HepG2 (cell line): Measurements from ENCODE around the gene BARX2. TPM values are rescaled to one million over a fixed set of nuclear protein-coding genes. Genes with fewer than 3 reads are reported as not detected.

ENCODE experiments used
- CAMTA2 ChIP-seq: sonication (generic); formaldehyde crosslinking; IDR thresholded peaks from 2 replicates; pipeline ENCODE4 v1.4.0; 2020; ENCODE audit warnings: mild to moderate bottlenecking, missing genetic modification reagents, borderline replicate concordance
- CBX2 ChIP-seq, 2 experiments: fragments of 200-600 bp in 1 of 2; sonication (generic); formaldehyde crosslinking in 1 of 2; IDR thresholded peaks; 2 replicates each; pipeline versions ENCODE4 v1.7.0 to v1.8.1; 2018 to 2022; ENCODE audit warnings: low read depth in 2 of 2, low read length in 1 of 2, mild to moderate bottlenecking in 1 of 2, missing genetic modification reagents in 1 of 2
- CC2D1A ChIP-seq: sonication (generic); formaldehyde crosslinking; IDR thresholded peaks from 2 replicates; pipeline ENCODE4 v1.8.1; 2023; ENCODE audit warnings: mild to moderate bottlenecking, missing genetic modification reagents
- FOSL2 ChIP-seq: sonication (generic); formaldehyde crosslinking; IDR thresholded peaks from 2 replicates; pipeline ENCODE4 v1.4.0; 2020; ENCODE audit warnings: missing genetic modification reagents
- KLF16 ChIP-seq, 2 experiments: sonication (generic) in 1 of 2; formaldehyde crosslinking in 1 of 2; IDR thresholded peaks; 2 replicates each; pipeline versions ENCODE4 v1.6.1 to v1.8.0; 2016 to 2023; ENCODE audit warnings: missing genetic modification reagents in 2 of 2, missing compliant biosample characterization in 1 of 2
- MIER3 ChIP-seq: IDR thresholded peaks from 2 replicates; pipeline ENCODE4 v1.6.1; 2016; ENCODE audit warnings: missing compliant biosample characterization, borderline replicate concordance
- NR0B2 ChIP-seq: sonication (generic); formaldehyde crosslinking; IDR thresholded peaks from 2 replicates; pipeline ENCODE4 v1.4.0; 2020; ENCODE audit warnings: mild to moderate bottlenecking, missing genetic modification reagents
- PHF8 ChIP-seq: sonication (generic); formaldehyde crosslinking; IDR thresholded peaks from 2 replicates; pipeline ENCODE4 v1.5.0; 2020; ENCODE audit warnings: missing genetic modification reagents
- THAP9 ChIP-seq: sonication (generic); formaldehyde crosslinking; IDR thresholded peaks from 2 replicates; pipeline ENCODE4; 2020; ENCODE audit warnings: missing genetic modification reagents, mild to moderate bottlenecking, borderline replicate concordance
- ZNF124 ChIP-seq: sonication (generic); formaldehyde crosslinking; IDR thresholded peaks from 2 replicates; pipeline ENCODE4 v1.4.0; 2020; ENCODE audit warnings: missing genetic modification reagents
- ZNF205 ChIP-seq: IDR thresholded peaks from 2 replicates; pipeline ENCODE4 v1.6.1; 2018; ENCODE audit warnings: missing biosample characterization, missing genetic modification reagents
- ZNF253 ChIP-seq: sonication (generic); formaldehyde crosslinking; IDR thresholded peaks from 2 replicates; pipeline ENCODE4 v1.8.0; 2022; ENCODE audit warnings: mild to moderate bottlenecking, missing genetic modification reagents, borderline replicate concordance
- ZNF331 ChIP-seq: sonication (generic); formaldehyde crosslinking; IDR thresholded peaks from 2 replicates; pipeline ENCODE4 v1.4.0; 2020; ENCODE audit warnings: missing genetic modification reagents
- ZNF501 ChIP-seq: sonication (generic); formaldehyde crosslinking; IDR thresholded peaks from 2 replicates; pipeline ENCODE4 v1.5.1; 2020; ENCODE audit warnings: mild to moderate bottlenecking, moderate library complexity, missing genetic modification reagents
- ZNF547 ChIP-seq: sonication (generic); formaldehyde crosslinking; IDR thresholded peaks from 2 replicates; pipeline ENCODE4 v1.5.1; 2020; ENCODE audit warnings: mild to moderate bottlenecking, missing genetic modification reagents
- ZZZ3 ChIP-seq: sonication (generic); formaldehyde crosslinking; IDR thresholded peaks from 2 replicates; pipeline ENCODE4 v1.4.0; 2020; ENCODE audit warnings: missing genetic modification reagents, mild to moderate bottlenecking, borderline replicate concordance
- polyA plus RNA-seq, 8 experiments: library from polyadenylated mRNA; depleted of rRNA in 3 of 8; stranded (reverse) in 7 of 8; unstranded in 1 of 8; fragments of >200 nt; fragmentation: Illumina TruSeq in 4 of 8; extraction: Trizol in 4 of 8; gene quantifications; 2 replicates each; pipeline versions ENCODE4 v1.2.1 to v1.2.3, GENCODE V29; 2011 to 2016; ENCODE audit warnings: low read depth in 4 of 8, missing spikeins in 1 of 8, mixed read lengths in 1 of 8; ENCODE audit not compliant: insufficient read depth in 1 of 8
- total RNA-seq, 5 experiments: library from RNA; depleted of rRNA; stranded (reverse); fragments of >200 nt; fragmentation: Illumina TruSeq; extraction: Trizol; gene quantifications; 2 replicates each; pipeline ENCODE4 v1.2.3, GENCODE V29; 2016; ENCODE audit warnings: low read depth in 1 of 5
- TF ChIP-seq, protein P1 (sequence below): IDR thresholded peaks from 2 replicates; pipeline ENCODE4 v1.6.1; 2012; ENCODE audit warnings: low read depth, low read length, improper control_type of control experiment
- TF ChIP-seq, protein P2 (sequence below): sonication (generic); formaldehyde crosslinking; IDR thresholded peaks from 2 replicates; pipeline ENCODE4 v1.5.0; 2020; ENCODE audit warnings: mild to moderate bottlenecking, missing genetic modification reagents
- TF ChIP-seq, protein P3 (sequence below): sonication (generic); formaldehyde crosslinking; IDR thresholded peaks from 2 replicates; pipeline ENCODE4 v1.8.0; 2022; ENCODE audit warnings: mild to moderate bottlenecking, missing genetic modification reagents

The BARX2 gene
- total and polyA plus RNA-seq, 2 of the 13 experiments (the other 11 are each of a cell fraction or from before 2014, with no cell fraction given) = not detected

GRCh38 chr11:129364143-129364654, 11.4 kb upstream of the BARX2 start (continued):
- TF ChIP-seq, protein P1, sequence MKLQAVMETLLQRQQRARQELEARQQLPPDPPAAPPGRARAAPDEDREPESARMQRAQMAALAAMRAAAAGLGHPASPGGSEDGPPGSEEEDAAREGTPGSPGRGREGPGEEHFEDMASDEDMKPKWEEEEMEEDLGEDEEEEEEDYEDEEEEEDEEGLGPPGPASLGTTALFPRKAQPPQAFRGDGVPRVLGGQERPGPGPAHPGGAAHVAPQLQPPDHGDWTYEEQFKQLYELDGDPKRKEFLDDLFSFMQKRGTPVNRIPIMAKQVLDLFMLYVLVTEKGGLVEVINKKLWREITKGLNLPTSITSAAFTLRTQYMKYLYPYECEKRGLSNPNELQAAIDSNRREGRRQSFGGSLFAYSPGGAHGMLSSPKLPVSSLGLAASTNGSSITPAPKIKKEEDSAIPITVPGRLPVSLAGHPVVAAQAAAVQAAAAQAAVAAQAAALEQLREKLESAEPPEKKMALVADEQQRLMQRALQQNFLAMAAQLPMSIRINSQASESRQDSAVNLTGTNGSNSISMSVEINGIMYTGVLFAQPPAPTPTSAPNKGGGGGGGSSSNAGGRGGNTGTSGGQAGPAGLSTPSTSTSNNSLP = peak; percentile 54; the same call in 1 of the 2 replicates
- TF ChIP-seq PHF8 = peak; percentile 41; the same call in 1 of the 2 replicates
- TF ChIP-seq, protein P2, sequence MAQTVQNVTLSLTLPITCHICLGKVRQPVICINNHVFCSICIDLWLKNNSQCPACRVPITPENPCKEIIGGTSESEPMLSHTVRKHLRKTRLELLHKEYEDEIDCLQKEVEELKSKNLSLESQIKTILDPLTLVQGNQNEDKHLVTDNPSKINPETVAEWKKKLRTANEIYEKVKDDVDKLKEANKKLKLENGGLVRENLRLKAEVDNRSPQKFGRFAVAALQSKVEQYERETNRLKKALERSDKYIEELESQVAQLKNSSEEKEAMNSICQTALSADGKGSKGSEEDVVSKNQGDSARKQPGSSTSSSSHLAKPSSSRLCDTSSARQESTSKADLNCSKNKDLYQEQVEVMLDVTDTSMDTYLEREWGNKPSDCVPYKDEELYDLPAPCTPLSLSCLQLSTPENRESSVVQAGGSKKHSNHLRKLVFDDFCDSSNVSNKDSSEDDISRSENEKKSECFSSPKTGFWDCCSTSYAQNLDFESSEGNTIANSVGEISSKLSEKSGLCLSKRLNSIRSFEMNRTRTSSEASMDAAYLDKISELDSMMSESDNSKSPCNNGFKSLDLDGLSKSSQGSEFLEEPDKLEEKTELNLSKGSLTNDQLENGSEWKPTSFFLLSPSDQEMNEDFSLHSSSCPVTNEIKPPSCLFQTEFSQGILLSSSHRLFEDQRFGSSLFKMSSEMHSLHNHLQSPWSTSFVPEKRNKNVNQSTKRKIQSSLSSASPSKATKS (CRISPR knock-in tag) = no peak
- no peak for TF ChIP-seq CC2D1A (CRISPR knock-in tag)
- TF ChIP-seq, protein P3, sequence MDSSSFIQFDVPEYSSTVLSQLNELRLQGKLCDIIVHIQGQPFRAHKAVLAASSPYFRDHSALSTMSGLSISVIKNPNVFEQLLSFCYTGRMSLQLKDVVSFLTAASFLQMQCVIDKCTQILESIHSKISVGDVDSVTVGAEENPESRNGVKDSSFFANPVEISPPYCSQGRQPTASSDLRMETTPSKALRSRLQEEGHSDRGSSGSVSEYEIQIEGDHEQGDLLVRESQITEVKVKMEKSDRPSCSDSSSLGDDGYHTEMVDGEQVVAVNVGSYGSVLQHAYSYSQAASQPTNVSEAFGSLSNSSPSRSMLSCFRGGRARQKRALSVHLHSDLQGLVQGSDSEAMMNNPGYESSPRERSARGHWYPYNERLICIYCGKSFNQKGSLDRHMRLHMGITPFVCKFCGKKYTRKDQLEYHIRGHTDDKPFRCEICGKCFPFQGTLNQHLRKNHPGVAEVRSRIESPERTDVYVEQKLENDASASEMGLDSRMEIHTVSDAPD (CRISPR knock-in tag) = no peak
- TF ChIP-seq ZNF547 (CRISPR knock-in tag) = peak; percentile 42; the same call in 1 of the 2 replicates
- TF ChIP-seq ZNF205 (CRISPR knock-in tag) = peak; percentile 83; the same call in 1 of the 2 replicates
- peak; percentile 58 for TF ChIP-seq FOSL2 (CRISPR knock-in tag)
- TF ChIP-seq CAMTA2 (CRISPR knock-in tag) = no peak
- no peak for TF ChIP-seq CBX2 (IDR thresholded peaks at IDR 0.05; ENCODE audit: low read depth, low read length)
- TF ChIP-seq CBX2 (CRISPR knock-in tag; IDR thresholded peaks at IDR 0.05; ENCODE audit: low read depth) = no peak
- peak; percentile 86 for TF ChIP-seq ZNF124 (CRISPR knock-in tag)
- no peak for TF ChIP-seq ZNF253 (CRISPR knock-in tag)
- peak in 1 of 2 experiments; percentile 71; a peak in 2 of 4 replicates for TF ChIP-seq KLF16 (CRISPR knock-in tag; IDR thresholded peaks at IDR 0.05)
- TF ChIP-seq ZZZ3 (CRISPR knock-in tag) = no peak
- TF ChIP-seq NR0B2 (CRISPR knock-in tag) = peak; percentile 54; the same call in 1 of the 2 replicates
- peak; percentile 84; the same call in 1 of the 2 replicates for TF ChIP-seq MIER3
- peak; percentile 65; the same call in 1 of the 2 replicates for TF ChIP-seq ZNF331
- TF ChIP-seq THAP9 (CRISPR knock-in tag) = peak; percentile 42; the same call in 1 of the 2 replicates
- TF ChIP-seq ZNF501 (CRISPR knock-in tag) = peak; percentile 69; the same call in 1 of the 2 replicates
